GM12892 (cell line): ENCODE data around the gene NONO.

Source experiments
- POLR2A ChIP-seq: IDR thresholded peaks from 2 replicates; pipeline ENCODE4 v1.6.1; 2011; ENCODE audit warnings: low read depth, low read length, control low read depth
- TAF1 ChIP-seq: IDR thresholded peaks from 2 replicates; pipeline ENCODE4 v1.6.1; 2011; ENCODE audit warnings: low read depth, mild to moderate bottlenecking, control low read depth, low read length, borderline replicate concordance

- TF ChIP-seq TAF1 (no peak), POLR2A (no peak)
Observed at GRCh38 chrX:71251466-71251973, 31.9 kb upstream of the NONO start.
